ENCODE measurements around the gene ZNF169. TPM values are rescaled to one million over a fixed set of nuclear protein-coding genes. Genes with fewer than 3 reads are reported as not detected.

The ZNF169 gene
- total and polyA plus RNA-seq, 2 donors (not counting 1 experiment from before 2014, with no cell fraction given) = 19.0 to 26.9 TPM

DNA sequence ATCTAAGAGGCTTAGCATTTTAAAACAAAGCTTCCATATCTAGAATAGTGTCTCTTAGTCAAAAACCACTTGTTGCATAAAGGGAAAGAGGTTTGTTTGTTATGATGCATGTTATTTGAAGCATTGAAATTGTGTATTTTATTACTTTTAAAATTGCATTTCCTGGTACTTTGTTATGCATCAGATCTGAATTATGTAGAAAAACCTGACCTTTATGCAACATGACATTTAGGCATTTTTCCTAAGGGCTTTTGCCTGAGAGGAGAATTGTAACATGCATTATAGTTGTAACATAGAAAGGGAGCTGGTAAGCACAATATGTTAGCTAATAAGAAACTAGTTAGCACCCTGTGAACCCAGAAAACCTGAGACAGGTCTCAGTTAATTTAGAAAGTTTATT lies 22.0 kb downstream of the ZNF169 start:
- H2AFZ ChIP-seq (ENCODE audit: insufficient read depth, low read depth, low read length, poor library complexity, severe bottlenecking) = no peak overlapping the region
- intact Hi-C loops (cut with micrococcal nuclease) = no loop called here
- peaks cover 7 to 40% of the 10 kb centered on the region in 2 experiments for H3K36me3 ChIP-seq (replicated peaks in 1 of 2; ENCODE audit: control extremely low read depth in 1 of 2, control insufficient read depth in 1 of 2, extremely low read depth in 1 of 2, insufficient read depth in 2 of 2, low read length in 1 of 2)
- H3K9ac ChIP-seq (ENCODE audit: low read length) = no peak overlapping the region
- H3K27me3 Mint-ChIP-seq = no peaks in the 10 kb centered on the region
- peaks cover 5% of the 10 kb centered on the region for H3K9me3 Mint-ChIP-seq (ENCODE audit: insufficient read depth)
- ChIA-PET POLR2A (no interaction called here), CTCF (no interaction called here)
- H3K4me3 Mint-ChIP-seq = no peak overlapping the region
- H3K79me2 ChIP-seq (ENCODE audit: control insufficient read depth, insufficient read depth, low read length) = peaks cover 7% of the 10 kb centered on the region
- H3K27ac Mint-ChIP-seq = no peak overlapping the region
- no peaks in the 10 kb centered on the region for H3K4me1 Mint-ChIP-seq
- peaks cover 3 to 12% (median 5%) of the 10 kb centered on the region in 3 donors for H3K9me3 ChIP-seq (ENCODE audit: control extremely low read depth in 1 of 3, control insufficient read depth in 2 of 3, insufficient read depth in 1 of 3, low read length in 2 of 3)
- H3K4me2 ChIP-seq (replicated peaks; ENCODE audit: low read depth, low read length, poor library complexity, severe bottlenecking) = no peak overlapping the region
- H3K27ac ChIP-seq (ENCODE audit: low read length in 2 of 2) = no peak overlapping the region
- no peak overlapping the region for H3K4me3 ChIP-seq (ENCODE audit: control extremely low read depth in 1 of 5, extremely low read depth in 1 of 5, insufficient read depth in 1 of 5, low read depth in 2 of 5, low read length in 4 of 5)
- no peaks in the 10 kb centered on the region for H3K27me3 ChIP-seq (replicated peaks in 1 of 4; ENCODE audit: control extremely low read depth in 1 of 4, control insufficient read depth in 3 of 4, insufficient read depth in 4 of 4, low read length in 3 of 4)
- ATAC-seq (ENCODE audit: low read depth) (no peak), DNase-seq (no peak)
- TF ChIP-seq EZH2 (IDR thresholded peaks at IDR 0.05; ENCODE audit: borderline replicate concordance, insufficient read depth, low read depth, low read length, poor library complexity, severe bottlenecking) = no peak
- TF ChIP-seq, protein P1, sequence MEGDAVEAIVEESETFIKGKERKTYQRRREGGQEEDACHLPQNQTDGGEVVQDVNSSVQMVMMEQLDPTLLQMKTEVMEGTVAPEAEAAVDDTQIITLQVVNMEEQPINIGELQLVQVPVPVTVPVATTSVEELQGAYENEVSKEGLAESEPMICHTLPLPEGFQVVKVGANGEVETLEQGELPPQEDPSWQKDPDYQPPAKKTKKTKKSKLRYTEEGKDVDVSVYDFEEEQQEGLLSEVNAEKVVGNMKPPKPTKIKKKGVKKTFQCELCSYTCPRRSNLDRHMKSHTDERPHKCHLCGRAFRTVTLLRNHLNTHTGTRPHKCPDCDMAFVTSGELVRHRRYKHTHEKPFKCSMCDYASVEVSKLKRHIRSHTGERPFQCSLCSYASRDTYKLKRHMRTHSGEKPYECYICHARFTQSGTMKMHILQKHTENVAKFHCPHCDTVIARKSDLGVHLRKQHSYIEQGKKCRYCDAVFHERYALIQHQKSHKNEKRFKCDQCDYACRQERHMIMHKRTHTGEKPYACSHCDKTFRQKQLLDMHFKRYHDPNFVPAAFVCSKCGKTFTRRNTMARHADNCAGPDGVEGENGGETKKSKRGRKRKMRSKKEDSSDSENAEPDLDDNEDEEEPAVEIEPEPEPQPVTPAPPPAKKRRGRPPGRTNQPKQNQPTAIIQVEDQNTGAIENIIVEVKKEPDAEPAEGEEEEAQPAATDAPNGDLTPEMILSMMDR (IDR thresholded peaks at IDR 0.05) = no peak
- H4K20me1 ChIP-seq (ENCODE audit: control insufficient read depth, insufficient read depth, low read length, poor library complexity, severe bottlenecking) = peaks cover 4% of the 10 kb centered on the region
- no peaks in the 10 kb centered on the region for H3K4me1 ChIP-seq (ENCODE audit: control insufficient read depth in 2 of 2, insufficient read depth in 2 of 2, low read length in 2 of 2)

DNA sequence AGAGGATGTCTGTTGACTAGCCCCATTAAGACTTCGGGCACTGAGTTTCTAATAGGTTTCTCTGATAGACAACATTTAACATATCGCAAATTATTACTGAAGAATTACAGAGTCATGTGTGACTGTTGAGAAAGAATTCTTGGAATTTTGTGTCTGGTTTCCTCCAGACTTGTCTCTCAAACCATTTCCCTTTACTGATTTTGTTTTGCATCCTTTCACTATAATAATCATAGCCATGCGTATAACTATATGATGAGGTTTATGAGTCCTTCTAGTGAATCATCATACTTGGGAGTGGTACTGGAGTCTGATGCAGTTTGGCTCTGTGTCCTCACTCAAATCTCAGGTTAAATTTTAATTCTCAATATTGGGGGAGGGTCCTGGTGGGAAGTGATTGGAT lies 27.0 kb downstream of the ZNF169 start:
- H3K4me1 ChIP-seq (ENCODE audit: control insufficient read depth in 2 of 2, insufficient read depth in 2 of 2, low read length in 2 of 2) = no peaks in the 10 kb centered on the region
- no peaks in the 10 kb centered on the region for H3K9me3 ChIP-seq (ENCODE audit: control extremely low read depth in 1 of 3, control insufficient read depth in 2 of 3, insufficient read depth in 1 of 3, low read length in 2 of 3)
- no peaks in the 10 kb centered on the region for H4K20me1 ChIP-seq (ENCODE audit: control insufficient read depth, insufficient read depth, low read length, poor library complexity, severe bottlenecking)
- H3K4me2 ChIP-seq (replicated peaks; ENCODE audit: low read depth, low read length, poor library complexity, severe bottlenecking) = no peak overlapping the region
- H2AFZ ChIP-seq (ENCODE audit: insufficient read depth, low read depth, low read length, poor library complexity, severe bottlenecking) = no peak overlapping the region
- H3K36me3 ChIP-seq (replicated peaks in 1 of 2; ENCODE audit: control extremely low read depth in 1 of 2, control insufficient read depth in 1 of 2, extremely low read depth in 1 of 2, insufficient read depth in 2 of 2, low read length in 1 of 2) = peaks cover 0 to 29% of the 10 kb centered on the region in 2 experiments
- Mint-ChIP-seq H3K27ac (no peak overlapping the region), H3K4me3 (no peak overlapping the region), H3K4me1 (no peaks in the 10 kb centered on the region), H3K9me3 (ENCODE audit: insufficient read depth) (no peaks in the 10 kb centered on the region), H3K27me3 (no peaks in the 10 kb centered on the region)
- ATAC-seq (ENCODE audit: low read depth) = no peak
- ChIA-PET CTCF (no interaction called here), POLR2A (no interaction called here)
- no peak overlapping the region for H3K27ac ChIP-seq (ENCODE audit: low read length in 2 of 2)
- TF ChIP-seq, protein P1 (IDR thresholded peaks at IDR 0.05) = no peak
- no peak for TF ChIP-seq EZH2 (IDR thresholded peaks at IDR 0.05; ENCODE audit: borderline replicate concordance, insufficient read depth, low read depth, low read length, poor library complexity, severe bottlenecking)
- intact Hi-C loops (cut with micrococcal nuclease) = no loop called here
- H3K79me2 ChIP-seq (ENCODE audit: control insufficient read depth, insufficient read depth, low read length) = no peaks in the 10 kb centered on the region
- no peaks in the 10 kb centered on the region for H3K27me3 ChIP-seq (replicated peaks in 1 of 4; ENCODE audit: control extremely low read depth in 1 of 4, control insufficient read depth in 3 of 4, insufficient read depth in 4 of 4, low read length in 3 of 4)
- WGBS (ENCODE audit: insufficient coverage) = no CpG with 5 or more reads among the region's 3 CpGs
- H3K9ac ChIP-seq (ENCODE audit: low read length) = no peak overlapping the region
- DNase-seq = no peak
- no peak overlapping the region for H3K4me3 ChIP-seq (ENCODE audit: control extremely low read depth in 1 of 5, extremely low read depth in 1 of 5, insufficient read depth in 1 of 5, low read depth in 2 of 5, low read length in 4 of 5)

All from B cell (primary cell).